H1 (cell line): Measurements from ENCODE around the gene VGLL4. TPM values are rescaled to one million over a fixed set of nuclear protein-coding genes. Genes with fewer than 3 reads are reported as not detected.

Experiments
- CTCF ChIA-PET: fragments of 300-600 bp; sonication (Branson Sonifier 250); formaldehyde crosslinking; loops from one replicate; lab custom pipeline; 2021; ENCODE audit not compliant: partially characterized antibody; lab: Charles Lee
- POLR2A ChIA-PET: fragments of 300-600 bp; sonication (Branson Sonifier 250); formaldehyde crosslinking; loops from one replicate; lab custom pipeline; 2021; ENCODE audit warnings: inconsistent platforms; ENCODE audit not compliant: partially characterized antibody; lab: Charles Lee
- DNase-seq, 2 experiments: peaks; one replicate each; pipeline versions ENCODE4 v3.0.0 to v3.0.0-alpha.2; 2010 to 2022; ENCODE audit warnings: low spot score in 2 of 2, low read depth in 1 of 2, mixed read lengths in 1 of 2
- FAIRE-seq: peaks from 2 replicates; lab custom pipeline; 2011; peaks lifted over from hg19 to GRCh38; lab: Jason Lieb, UNC
- H2AFZ ChIP-seq: 2 replicates; pipeline ENCODE4 v1.8.1; 2012; ENCODE audit warnings: low read length, inconsistent platforms
- H2AK5ac ChIP-seq: 2 replicates; pipeline ENCODE4 v1.6.1; 2013; ENCODE audit warnings: low read depth, low read length
- H2BK120ac ChIP-seq: replicated peaks from 2 replicates; pipeline ENCODE3; 2013; ENCODE audit warnings: low read depth, low read length, inconsistent platforms
- H2BK12ac ChIP-seq: 2 replicates; pipeline ENCODE4 v1.6.1; 2013; ENCODE audit warnings: low read depth, low read length
- H2BK15ac ChIP-seq: 2 replicates; pipeline ENCODE4 v1.6.1; 2013; ENCODE audit warnings: low read length
- H2BK20ac ChIP-seq: 2 replicates; pipeline ENCODE4 v1.6.1; 2013; ENCODE audit warnings: low read length
- H2BK5ac ChIP-seq: 2 replicates; pipeline ENCODE4 v1.6.1; 2013; ENCODE audit warnings: low read depth, low read length
- H3K14ac ChIP-seq: 2 replicates; pipeline ENCODE4 v1.6.1; 2013; ENCODE audit warnings: inconsistent platforms; ENCODE audit not compliant: insufficient read length
- H3K18ac ChIP-seq: 2 replicates; pipeline ENCODE4 v1.6.1; 2013; ENCODE audit warnings: low read length; ENCODE audit errors: extremely low read depth
- H3K23ac ChIP-seq: 2 replicates; pipeline ENCODE4 v1.6.1; 2013; ENCODE audit warnings: inconsistent platforms; ENCODE audit not compliant: insufficient read length
- H3K23me2 ChIP-seq: 2 replicates; pipeline ENCODE4 v1.6.1; 2013; ENCODE audit warnings: low read depth, low read length
- H3K27ac ChIP-seq: 2 replicates; pipeline ENCODE4 v1.6.1; 2011; ENCODE audit warnings: low read depth, low read length, inconsistent platforms
- H3K27me3 ChIP-seq, 4 experiments: replicated peaks in 1 of 4; 1 replicate in 1 of 4; 2 replicates in 3 of 4; pipeline versions ENCODE4 v1.6.1 to v1.8.1; 2011 to 2013; ENCODE audit warnings: low read length in 3 of 4, mild to moderate bottlenecking in 3 of 4, inconsistent platforms in 2 of 4, mixed read lengths in 2 of 4, moderate library complexity in 1 of 4; ENCODE audit not compliant: control insufficient read depth in 3 of 4, insufficient read depth in 3 of 4; ENCODE audit errors: extremely low read depth in 1 of 4
- H3K36me3 ChIP-seq, 4 experiments: 2 replicates each; pipeline versions ENCODE4 v1.6.1 to v1.8.1; 2011 to 2013; ENCODE audit warnings: mild to moderate bottlenecking in 4 of 4, low read length in 3 of 4, moderate library complexity in 2 of 4, control low read depth in 1 of 4, inconsistent platforms in 1 of 4; ENCODE audit not compliant: insufficient read depth in 4 of 4, control insufficient read depth in 2 of 4
- H3K4ac ChIP-seq: replicated peaks from 2 replicates; pipeline ENCODE3; 2013; ENCODE audit warnings: low read length, low read depth, mixed read lengths, inconsistent platforms; ENCODE audit not compliant: insufficient read length
- H3K4me1 ChIP-seq, 4 experiments: replicated peaks in 1 of 4; 1 replicate in 1 of 4; 2 replicates in 3 of 4; pipeline versions ENCODE4 v1.6.1 to v1.8.1; 2011 to 2013; ENCODE audit warnings: low read length in 3 of 4, inconsistent platforms in 2 of 4, mixed read lengths in 1 of 4; ENCODE audit not compliant: insufficient read depth in 4 of 4, control insufficient read depth in 3 of 4
- H3K4me2 ChIP-seq, 2 experiments: 2 replicates each; pipeline versions ENCODE4 v1.6.1 to v1.8.1; 2011 to 2013; ENCODE audit warnings: low read depth in 2 of 2, low read length in 2 of 2, control low read depth in 1 of 2, inconsistent platforms in 1 of 2, mild to moderate bottlenecking in 1 of 2; ENCODE audit not compliant: insufficient read depth in 1 of 2
- H3K4me3 ChIP-seq, 4 experiments: fragments of 200-600, 300-600 bp in 1 of 4; sonication (generic), shearing (Covaris generic), sonication (Bioruptor Twin) in 1 of 4; 2 replicates each; pipeline versions ENCODE4 v1.5.1 to v1.8.1; 2011 to 2016; ENCODE audit warnings: low read length in 4 of 4, low read depth in 3 of 4, control low read depth in 2 of 4, inconsistent platforms in 2 of 4, mild to moderate bottlenecking in 2 of 4, mixed read lengths in 1 of 4, moderate library complexity in 1 of 4; ENCODE audit not compliant: insufficient read depth in 2 of 4; ENCODE audit errors: extremely low read depth in 1 of 4
- H3K56ac ChIP-seq: replicated peaks from 2 replicates; pipeline ENCODE3; 2013; ENCODE audit warnings: low read depth, mild to moderate bottlenecking, mixed read lengths, low read length, inconsistent platforms; ENCODE audit not compliant: insufficient read length
- H3K79me1 ChIP-seq: 2 replicates; pipeline ENCODE4 v1.6.1; 2013; ENCODE audit warnings: low read depth, low read length, control low read depth
- H3K79me2 ChIP-seq, 2 experiments: 2 replicates each; pipeline versions ENCODE4 v1.6.1 to v1.8.1; 2012 to 2013; ENCODE audit warnings: low read length in 2 of 2, mild to moderate bottlenecking in 2 of 2, inconsistent platforms in 1 of 2; ENCODE audit not compliant: insufficient read depth in 2 of 2, control insufficient read depth in 1 of 2
- H3K9ac ChIP-seq, 4 experiments: replicated peaks in 1 of 4; 1 replicate in 1 of 4; 2 replicates in 3 of 4; pipeline versions ENCODE4 v1.6.1 to v1.8.1; 2011 to 2013; ENCODE audit warnings: low read depth in 3 of 4, low read length in 3 of 4, control low read depth in 2 of 4, mild to moderate bottlenecking in 2 of 4, moderate library complexity in 2 of 4, inconsistent platforms in 1 of 4; ENCODE audit errors: extremely low read depth in 1 of 4
- H3K9me3 ChIP-seq, 2 experiments: 2 replicates each; pipeline versions ENCODE4 v1.6.1 to v1.8.1; 2012 to 2013; ENCODE audit warnings: mild to moderate bottlenecking in 2 of 2, moderate library complexity in 2 of 2, control low read depth in 1 of 2, inconsistent platforms in 1 of 2, low read depth in 1 of 2, low read length in 1 of 2, mixed read lengths in 1 of 2; ENCODE audit not compliant: insufficient read depth in 2 of 2
- H4K20me1 ChIP-seq, 2 experiments: replicated peaks in 1 of 2; 2 replicates each; pipeline versions ENCODE3 to v1.8.1; 2011 to 2013; ENCODE audit warnings: inconsistent platforms in 2 of 2, low read length in 2 of 2, mild to moderate bottlenecking in 1 of 2; ENCODE audit not compliant: insufficient read depth in 2 of 2, control insufficient read depth in 1 of 2
- H4K5ac ChIP-seq: 2 replicates; pipeline ENCODE4 v1.6.1; 2013; ENCODE audit warnings: low read length, low read depth, mixed read lengths, inconsistent platforms; ENCODE audit not compliant: insufficient read length
- H4K8ac ChIP-seq: 2 replicates; pipeline ENCODE4 v1.8.0; 2013; ENCODE audit warnings: mild to moderate bottlenecking, moderate library complexity, low read length, inconsistent platforms; ENCODE audit not compliant: insufficient read depth; ENCODE audit errors: extremely low read depth
- H4K91ac ChIP-seq: replicated peaks from 2 replicates; pipeline ENCODE3; 2013; ENCODE audit warnings: low read length, mixed read lengths, inconsistent platforms; ENCODE audit not compliant: insufficient read length
- ATF2 ChIP-seq: IDR thresholded peaks from 2 replicates; pipeline ENCODE4 v1.6.1; 2012; ENCODE audit warnings: low read length, inconsistent platforms
- EGR1 ChIP-seq: IDR thresholded peaks from 2 replicates; pipeline ENCODE4 v1.6.1; 2011; ENCODE audit warnings: low read depth, low read length, borderline replicate concordance
- EZH2 ChIP-seq: fragments of 200-600 bp; sonication (generic); IDR thresholded peaks from 2 replicates; pipeline ENCODE4 v1.7.1; 2012; ENCODE audit warnings: low read depth, mild to moderate bottlenecking, moderate library complexity, low read length, inconsistent platforms; ENCODE audit not compliant: severe bottlenecking
- JUN ChIP-seq: IDR thresholded peaks from 2 replicates; pipeline ENCODE4 v1.6.1; 2011; ENCODE audit warnings: low read depth, mild to moderate bottlenecking, improper control_type of control experiment, low read length
- JUND ChIP-seq: IDR thresholded peaks from 2 replicates; pipeline ENCODE4 v1.6.1; 2011; ENCODE audit warnings: mild to moderate bottlenecking, improper control_type of control experiment, low read length
- POLR2AphosphoS5 ChIP-seq: IDR thresholded peaks from 2 replicates; pipeline ENCODE4 v1.6.1; 2011; ENCODE audit warnings: low read depth, low read length
- RXRA ChIP-seq: IDR thresholded peaks from 2 replicates; pipeline ENCODE4 v1.6.1; 2011; ENCODE audit warnings: low read depth, mild to moderate bottlenecking, low read length, moderate library complexity; ENCODE audit not compliant: insufficient read depth
- SP1 ChIP-seq: IDR thresholded peaks from 2 replicates; pipeline ENCODE4 v1.6.1; 2011; ENCODE audit warnings: low read depth, low read length
- SRF ChIP-seq: IDR thresholded peaks from 2 replicates; pipeline ENCODE4 v1.6.1; 2011; ENCODE audit warnings: mild to moderate bottlenecking, low read depth, low read length, moderate library complexity
- TAF7 ChIP-seq: optimal IDR thresholded peaks from 2 replicates; pipeline ENCODE3; 2011; ENCODE audit warnings: low read depth, mild to moderate bottlenecking, inconsistent platforms, low read length, moderate library complexity, borderline replicate concordance
- YY1 ChIP-seq: IDR thresholded peaks from 2 replicates; pipeline ENCODE4 v1.6.1; 2011; ENCODE audit warnings: low read depth, mild to moderate bottlenecking, low read length
- WGBS, 2 experiments: shearing (Covaris generic) in 1 of 2; methylation state at CpG; one replicate each; pipeline versions ENCODE4 v1.1.6 to v1.1.7; 2013 to 2015; ENCODE audit warnings: low lambda C conversion rate in 2 of 2, mixed read lengths in 2 of 2, inconsistent platforms in 1 of 2, low coverage in 1 of 2, missing lambda C conversion rate in 1 of 2; ENCODE audit not compliant: insufficient replicate concordance in 2 of 2, insufficient coverage in 1 of 2, insufficient read length in 1 of 2; ENCODE audit errors: extremely low coverage in 1 of 2, missing lambda C conversion rate in 1 of 2; 5-methylcytosine and 5-hydroxymethylcytosine counted together
- polyA plus RNA-seq, 7 experiments: library from polyadenylated mRNA; depleted of rRNA in 3 of 7; stranded (reverse) in 5 of 7; unstranded in 2 of 7; fragments of >200 nt in 5 of 7; fragments of 200-250 nt in 2 of 7; gene quantifications; 1 replicate in 5 of 7; 2 replicates in 1 of 7; 4 replicates in 1 of 7; pipeline versions ENCODE4 v1.2.1 to v1.2.3, GENCODE V29; 2011 to 2013; ENCODE audit warnings: missing spikeins in 2 of 7, mixed read lengths in 2 of 7
- total RNA-seq: library from RNA; stranded (reverse); fragmentation: NEBNext Ultra II Directional; extraction: Animal tissue kit (Norgen Biotek cat#: 25700); gene quantifications from 2 replicates; pipeline ENCODE4 v1.2.1, GENCODE V29; 2021

The VGLL4 gene
- total and polyA plus RNA-seq, 2 of the 8 experiments (the other 6 are each of a cell fraction or from before 2014, with no cell fraction given), result 45.1 to 50.0 TPM

DNA sequence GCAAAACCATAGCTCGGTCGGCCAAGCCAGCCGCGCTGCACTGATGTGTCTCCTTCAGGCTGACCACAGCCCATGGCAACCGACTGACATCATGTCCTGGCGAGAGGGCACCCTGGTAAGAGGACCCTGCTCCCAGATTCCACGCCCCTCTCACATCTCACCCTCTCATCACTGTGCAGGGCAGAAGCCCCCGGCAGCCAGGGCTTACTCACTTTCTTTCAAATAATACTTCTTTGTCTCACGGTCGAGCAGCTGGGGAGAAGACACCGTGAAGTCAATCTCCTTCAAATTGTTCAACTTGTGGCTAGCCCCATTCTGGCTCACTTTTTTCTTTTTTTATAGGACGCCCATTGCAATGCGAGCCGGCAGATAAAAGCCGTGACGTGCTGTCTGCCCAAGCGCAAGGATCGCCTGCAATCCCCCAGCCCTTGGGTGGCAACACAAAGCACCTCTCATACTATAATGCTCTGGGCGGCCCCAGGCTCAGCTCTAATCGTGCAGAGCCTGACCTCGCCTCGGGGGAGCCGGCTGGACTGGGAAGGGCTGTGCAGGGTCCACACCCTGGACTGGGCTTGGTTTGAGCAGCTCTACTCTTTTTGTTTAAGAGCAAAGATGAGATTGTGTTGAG, 33.6 kb downstream of the VGLL4 start:
- no peak overlapping the region for H3K4me2 ChIP-seq
- CTCF ChIA-PET, result interaction anchor here (0.6 to 1.4 kb wide), 3 partner anchors 17 to 43 kb away, joined by 3 to 4 read pairs (median 4); no protein-coding TSS in a partner anchor
- H3K4me1 ChIP-seq, result peaks cover 0 to 22% (median 5%) of the 10 kb centered on the region in 4 experiments; a peak in 3 of 7 replicates
- TF ChIP-seq RXRA (no peak), EGR1 (no peak), YY1 (no peak), JUN (no peak), ATF2 (no peak), TAF7 (no peak), EZH2 (no peak), POLR2AphosphoS5 (no peak), JUND (no peak), SRF (no peak), SP1 (no peak)

More for the DNA sequence above, 33.6 kb downstream of the VGLL4 start:
- no peaks in the 10 kb centered on the region for H3K27me3 ChIP-seq
- no peak overlapping the region for H3K4me3 ChIP-seq
- no peak for DNase-seq
- H2BK15ac ChIP-seq, result no peak overlapping the region
- no peaks in the 10 kb centered on the region for H3K23me2 ChIP-seq
- no peaks in the 10 kb centered on the region for H3K36me3 ChIP-seq
- no peak overlapping the region for H2AFZ ChIP-seq
- peaks cover 13 to 21% of the 10 kb centered on the region in 2 experiments for H4K20me1 ChIP-seq
- no peaks in the 10 kb centered on the region for H3K9me3 ChIP-seq
- peak overlapping the region; percentile 30 for H3K4ac ChIP-seq
- no peak overlapping the region for H2BK120ac ChIP-seq
- H4K5ac ChIP-seq, result no peak overlapping the region
- H3K79me1 ChIP-seq, result peaks cover 14% of the 10 kb centered on the region
- H2BK12ac ChIP-seq, result no peak overlapping the region
- H4K91ac ChIP-seq, result no peak overlapping the region
- H4K8ac ChIP-seq, result peak overlapping the region; percentile 35; the same call in 1 of the 2 replicates
- no peak overlapping the region for H3K27ac ChIP-seq
- peaks cover 7 to 99% of the 10 kb centered on the region in 2 experiments for H3K79me2 ChIP-seq
- no peak for FAIRE-seq
- WGBS, 2 experiments, result 83% methylated on average over 22 of the region's 23 CpGs; no CpG with 5 or more reads in 1 of the 2 experiments
- H3K23ac ChIP-seq, result no peak overlapping the region
- H3K14ac ChIP-seq, result no peak overlapping the region
- H3K18ac ChIP-seq, result no peak overlapping the region
- H2BK5ac ChIP-seq, result no peak overlapping the region
- H2AK5ac ChIP-seq, result no peak overlapping the region
- no peak overlapping the region for H3K9ac ChIP-seq
- no peak overlapping the region for H2BK20ac ChIP-seq
- POLR2A ChIA-PET, result interaction anchor here (1.8 to 2.2 kb wide), 2 partner anchors 9 to 25 kb away, joined by 5 to 6 read pairs; no protein-coding TSS in a partner anchor
- H3K56ac ChIP-seq, result no peak overlapping the region
